Kidney epithelial cell (primary cell): ENCODE results near the gene ABCC4. TPM values are rescaled to one million over a fixed set of nuclear protein-coding genes. Genes with fewer than 3 reads are reported as not detected.
A peak's percentile ranks its signal among the peaks of the same experiment; 100 is the strongest.

Source experiments
- DNase-seq: peaks from one replicate; pipeline ENCODE4 v3.0.0-alpha.2; 2010; ENCODE audit warnings: low read depth
- H3K27me3 ChIP-seq: 2 replicates; pipeline ENCODE4 v1.6.0; 2011; ENCODE audit warnings: low read length; ENCODE audit not compliant: control insufficient read depth, insufficient read depth
- H3K36me3 ChIP-seq: 2 replicates; pipeline ENCODE4 v1.5.1; 2011; ENCODE audit warnings: low read length; ENCODE audit not compliant: control insufficient read depth, insufficient read depth
- H3K4me3 ChIP-seq: 2 replicates; pipeline ENCODE4 v1.5.1; 2011; ENCODE audit warnings: low read depth, mild to moderate bottlenecking, control low read depth, low read length
- total RNA-seq: library from RNA; depleted of rRNA; stranded (reverse); fragments of >200 nt; gene quantifications from 2 replicates; pipeline ENCODE4 v1.2.3, GENCODE V29; 2015
- TF ChIP-seq, protein P1 (sequence below): IDR thresholded peaks from 2 replicates; pipeline ENCODE4 v1.5.1; 2011; ENCODE audit warnings: mild to moderate bottlenecking, moderate library complexity, low read length, control low read depth, inconsistent platforms; ENCODE audit not compliant: insufficient read depth, poor library complexity, severe bottlenecking

Gene ABCC4
- total RNA-seq, 1 donor from 2014 or later: 17.3 TPM

GRCh38 chr13:95087746-95088305, 213.4 kb downstream of the ABCC4 start:
- no peak for DNase-seq
- H3K36me3 ChIP-seq: no peaks in the 10 kb centered on the region

GRCh38 chr13:95086761-95087160, 214.5 kb downstream of the ABCC4 start:
- no peak overlapping the region for H3K4me3 ChIP-seq
- no peaks in the 10 kb centered on the region for H3K27me3 ChIP-seq
- no peak for DNase-seq
- no peaks in the 10 kb centered on the region for H3K36me3 ChIP-seq
- TF ChIP-seq, protein P1, sequence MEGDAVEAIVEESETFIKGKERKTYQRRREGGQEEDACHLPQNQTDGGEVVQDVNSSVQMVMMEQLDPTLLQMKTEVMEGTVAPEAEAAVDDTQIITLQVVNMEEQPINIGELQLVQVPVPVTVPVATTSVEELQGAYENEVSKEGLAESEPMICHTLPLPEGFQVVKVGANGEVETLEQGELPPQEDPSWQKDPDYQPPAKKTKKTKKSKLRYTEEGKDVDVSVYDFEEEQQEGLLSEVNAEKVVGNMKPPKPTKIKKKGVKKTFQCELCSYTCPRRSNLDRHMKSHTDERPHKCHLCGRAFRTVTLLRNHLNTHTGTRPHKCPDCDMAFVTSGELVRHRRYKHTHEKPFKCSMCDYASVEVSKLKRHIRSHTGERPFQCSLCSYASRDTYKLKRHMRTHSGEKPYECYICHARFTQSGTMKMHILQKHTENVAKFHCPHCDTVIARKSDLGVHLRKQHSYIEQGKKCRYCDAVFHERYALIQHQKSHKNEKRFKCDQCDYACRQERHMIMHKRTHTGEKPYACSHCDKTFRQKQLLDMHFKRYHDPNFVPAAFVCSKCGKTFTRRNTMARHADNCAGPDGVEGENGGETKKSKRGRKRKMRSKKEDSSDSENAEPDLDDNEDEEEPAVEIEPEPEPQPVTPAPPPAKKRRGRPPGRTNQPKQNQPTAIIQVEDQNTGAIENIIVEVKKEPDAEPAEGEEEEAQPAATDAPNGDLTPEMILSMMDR: no peak

More at GRCh38 chr13:95087746-95088305, 213.4 kb downstream of the ABCC4 start:
- Histone ChIP-seq H3K27me3 (no peaks in the 10 kb centered on the region), H3K4me3 (no peak overlapping the region)
- TF ChIP-seq, protein P1: no peak

DNA sequence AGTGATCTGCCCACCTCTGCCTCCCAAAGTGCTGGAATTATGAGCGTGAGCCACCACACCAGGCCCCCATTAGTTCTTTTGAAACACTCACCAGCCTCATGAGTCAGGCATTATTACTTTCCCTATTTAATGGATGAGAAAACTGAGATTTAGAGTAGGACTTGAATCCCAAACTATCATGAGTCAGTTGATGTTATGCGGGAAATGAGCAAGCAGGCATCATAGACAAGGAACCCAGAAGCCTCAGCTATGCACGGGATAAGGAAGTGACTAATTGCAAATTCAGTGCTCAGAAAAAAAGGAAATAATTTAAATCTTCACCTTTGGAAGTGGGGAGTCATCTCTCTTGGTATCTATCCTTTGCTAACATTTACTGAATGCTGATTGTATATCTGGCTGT, 217.5 kb downstream of the ABCC4 start:
- TF ChIP-seq, protein P1: no peak
- Histone ChIP-seq H3K27me3 (no peaks in the 10 kb centered on the region), H3K36me3 (no peaks in the 10 kb centered on the region), H3K4me3 (no peak overlapping the region)
- DNase-seq: peak; percentile 19

- Histone ChIP-seq H3K36me3 (no peaks in the 10 kb centered on the region), H3K4me3 (no peak overlapping the region), H3K27me3 (no peaks in the 10 kb centered on the region)
- TF ChIP-seq, protein P1: no peak
- no peak for DNase-seq
Observed at GRCh38 chr13:95083066-95083465, 218.2 kb downstream of the ABCC4 start.

DNA sequence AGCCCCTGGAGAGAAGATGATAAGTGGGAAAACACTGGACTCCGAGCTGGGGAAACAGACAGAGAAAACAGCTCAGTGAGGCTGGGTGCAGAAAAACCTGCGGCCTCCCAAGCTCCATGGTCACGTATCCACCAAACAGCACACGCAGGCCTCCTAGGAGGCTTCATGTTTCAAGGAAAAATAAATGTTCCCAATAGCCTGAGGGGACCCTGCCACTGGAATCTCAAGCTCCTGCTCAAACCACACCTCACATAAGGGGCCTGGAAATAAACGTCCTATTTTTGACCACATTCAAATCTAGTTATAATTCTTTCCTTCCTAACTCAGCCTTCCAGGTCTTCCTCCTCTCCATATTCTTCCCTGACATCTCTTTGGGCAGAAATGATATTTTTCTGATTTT, 225.7 kb downstream of the ABCC4 start:
- no peak for DNase-seq
- H3K36me3 ChIP-seq: peaks cover 1% of the 10 kb centered on the region
- TF ChIP-seq, protein P1: no peak
- no peaks in the 10 kb centered on the region for H3K27me3 ChIP-seq
- no peak overlapping the region for H3K4me3 ChIP-seq

- Histone ChIP-seq H3K27me3 (no peaks in the 10 kb centered on the region), H3K36me3 (peaks cover 1% of the 10 kb centered on the region), H3K4me3 (no peak overlapping the region)
- DNase-seq: no peak
- TF ChIP-seq, protein P1: no peak
Observed at GRCh38 chr13:95074820-95075219, 226.4 kb downstream of the ABCC4 start.
